Neural cell (in vitro differentiated cells): ENCODE measurements around the gene GALNT10. TPM values are rescaled to one million over a fixed set of nuclear protein-coding genes. Genes with fewer than 3 reads are reported as not detected.

ENCODE experiments used
- H2AFZ ChIP-seq: fragments of 200-600, 300-800 bp; sonication (generic), shearing (Covaris generic); 2 replicates; pipeline ENCODE4 v1.6.0; 2014; ENCODE audit warnings: low read depth, mild to moderate bottlenecking, antibody characterized with exemption, low read length, moderate library complexity
- H3F3A ChIP-seq: fragments of 200-600 bp; shearing (Covaris generic); 2 replicates; pipeline ENCODE4 v1.6.1; 2016; ENCODE audit warnings: mild to moderate bottlenecking, moderate library complexity, mixed read lengths, antibody characterized with exemption, low read length; ENCODE audit not compliant: insufficient read depth, poor library complexity, severe bottlenecking
- H3K27ac ChIP-seq: fragments of 200-600, 300-800 bp; sonication (generic), shearing (Covaris generic); 2 replicates; pipeline ENCODE4 v1.5.1; 2014; ENCODE audit warnings: mild to moderate bottlenecking, low read length, moderate library complexity
- H3K27me3 ChIP-seq: fragments of 300-800, 200-600 bp; sonication (generic), shearing (Covaris generic); 2 replicates; pipeline ENCODE4 v1.6.0; 2014; ENCODE audit warnings: mild to moderate bottlenecking, low read depth, low read length, moderate library complexity; ENCODE audit not compliant: insufficient read depth
- H3K36me3 ChIP-seq: fragments of 300-800, 200-600 bp; sonication (generic), shearing (Covaris generic); 2 replicates; pipeline ENCODE4 v1.5.1; 2014; ENCODE audit warnings: mild to moderate bottlenecking, antibody characterized with exemption, low read length, moderate library complexity; ENCODE audit not compliant: insufficient read depth
- H3K4me2 ChIP-seq: fragments of 300-800, 200-600 bp; sonication (generic), shearing (Covaris generic); 2 replicates; pipeline ENCODE4 v1.6.0; 2014; ENCODE audit warnings: mild to moderate bottlenecking, low read length
- H3K4me3 ChIP-seq: fragments of 300-800, 200-600 bp; sonication (generic), shearing (Covaris generic); 2 replicates; pipeline ENCODE4 v1.5.1; 2014; ENCODE audit warnings: mild to moderate bottlenecking, low read length, moderate library complexity
- H3K79me2 ChIP-seq: fragments of 200-600 bp; shearing (Covaris generic); replicated peaks from 2 replicates; pipeline ENCODE4 v1.6.0; 2014; ENCODE audit warnings: mild to moderate bottlenecking, low read length, moderate library complexity; ENCODE audit not compliant: insufficient read depth
- H3K9ac ChIP-seq: fragments of 300-800, 200-600 bp; sonication (generic), shearing (Covaris generic); 2 replicates; pipeline ENCODE4 v1.6.1; 2016; ENCODE audit warnings: mild to moderate bottlenecking, low read length, mixed read lengths
- H3K9me2 ChIP-seq: fragments of 200-600 bp; shearing (Covaris generic); 2 replicates; pipeline ENCODE4 v1.6.1; 2016; ENCODE audit warnings: mild to moderate bottlenecking, low read length, mixed read lengths; ENCODE audit not compliant: insufficient read depth
- H3K9me3 ChIP-seq: fragments of 200-600, 300-800 bp; sonication (generic), shearing (Covaris generic); 2 replicates; pipeline ENCODE4 v1.6.1; 2016; ENCODE audit warnings: mild to moderate bottlenecking, mixed run types, low read length, moderate library complexity, mixed read lengths
- H4K20me1 ChIP-seq: fragments of 200-600 bp; shearing (Covaris generic); 2 replicates; pipeline ENCODE4 v1.6.1; 2016; ENCODE audit warnings: mild to moderate bottlenecking, mixed run types; ENCODE audit not compliant: insufficient read depth
- CTCF ChIP-seq: fragments of 450-650 bp; IDR thresholded peaks from 2 replicates; pipeline ENCODE4 v1.5.1; 2014; ENCODE audit warnings: antibody characterized with exemption, mild to moderate bottlenecking, moderate library complexity; ENCODE audit not compliant: poor library complexity, severe bottlenecking
- EP300 ChIP-seq: fragments of 450-650 bp; conservative IDR thresholded peaks from 2 replicates; pipeline ENCODE4 v1.6.1; 2014; ENCODE audit warnings: antibody characterized with exemption, mild to moderate bottlenecking, moderate library complexity; ENCODE audit not compliant: poor library complexity, severe bottlenecking
- EZH2 ChIP-seq: fragments of 200-600, 300-800 bp; shearing (Covaris generic), sonication (generic); IDR thresholded peaks from 2 replicates; pipeline ENCODE4 v1.6.1; 2014; ENCODE audit warnings: antibody characterized with exemption, low read length, borderline replicate concordance, mild to moderate bottlenecking; ENCODE audit not compliant: insufficient read depth, poor library complexity, severe bottlenecking
- MXI1 ChIP-seq: fragments of 450-650 bp; conservative IDR thresholded peaks from 2 replicates; pipeline ENCODE4 v1.6.1; 2014; ENCODE audit warnings: antibody characterized with exemption, mild to moderate bottlenecking; ENCODE audit not compliant: poor library complexity, severe bottlenecking
- POLR2AphosphoS5 ChIP-seq: IDR thresholded peaks from 2 replicates; pipeline ENCODE4 v1.6.1; 2012
- RAD21 ChIP-seq: fragments of 450-650 bp; conservative IDR thresholded peaks from 2 replicates; pipeline ENCODE4 v1.6.1; 2014; ENCODE audit warnings: antibody characterized with exemption, mild to moderate bottlenecking, moderate library complexity
- SMC3 ChIP-seq: fragments of 450-650 bp; conservative IDR thresholded peaks from 2 replicates; pipeline ENCODE4 v1.6.1; 2014; ENCODE audit warnings: antibody characterized with exemption, mild to moderate bottlenecking, moderate library complexity; ENCODE audit not compliant: poor library complexity
- TAF1 ChIP-seq: IDR thresholded peaks from 2 replicates; pipeline ENCODE4 v1.6.1; 2012; ENCODE audit warnings: low read depth
- polyA plus RNA-seq: library from polyadenylated mRNA; depleted of rRNA; stranded (reverse); fragments of >200 nt; gene quantifications from 2 replicates; pipeline ENCODE4 v1.2.3, GENCODE V29; 2014
- TF ChIP-seq, protein P1 (sequence below): IDR thresholded peaks from 2 replicates; pipeline ENCODE4 v1.6.1; 2012; ENCODE audit warnings: borderline replicate concordance

Gene GALNT10
- polyA plus RNA-seq, 1 donor from 2014 or later: 3.1 TPM

DNA sequence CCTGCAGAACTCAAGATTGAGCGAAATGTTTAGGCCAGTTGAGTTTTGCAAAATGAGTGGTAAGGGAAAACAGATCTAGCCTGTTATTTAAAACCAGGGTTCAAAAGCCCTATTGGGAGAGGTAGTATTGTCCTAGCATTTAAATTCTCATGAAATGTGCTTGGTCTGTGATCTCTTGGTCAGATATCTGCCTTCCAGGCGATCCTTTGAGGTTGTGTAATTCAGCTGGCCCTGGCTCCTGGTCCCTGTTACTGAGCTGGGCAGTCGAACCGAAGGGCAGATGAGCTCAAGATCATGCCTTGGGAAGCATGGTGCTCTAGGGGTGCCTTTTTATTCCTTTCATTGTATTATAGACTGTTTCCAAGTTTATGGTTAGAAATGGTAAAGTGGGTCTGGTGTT lies 269.6 kb downstream of the GALNT10 start:
- Histone ChIP-seq H3K27me3 (no peaks in the 10 kb centered on the region), H3K79me2 (no peaks in the 10 kb centered on the region), H3F3A (no peaks in the 10 kb centered on the region), H2AFZ (no peak overlapping the region), H3K9me3 (no peaks in the 10 kb centered on the region), H3K4me3 (no peak overlapping the region), H3K27ac (no peak overlapping the region), H3K4me2 (no peak overlapping the region), H3K9me2 (no peaks in the 10 kb centered on the region), H3K9ac (no peak overlapping the region), H3K36me3 (peaks cover 10% of the 10 kb centered on the region), H4K20me1 (no peaks in the 10 kb centered on the region)
- no peak for TF ChIP-seq TAF1
- TF ChIP-seq CTCF: no peak
- no peak for TF ChIP-seq RAD21
- no peak for TF ChIP-seq POLR2AphosphoS5
- no peak for TF ChIP-seq EZH2
- TF ChIP-seq SMC3: no peak
- no peak for TF ChIP-seq EP300
- TF ChIP-seq, protein P1, sequence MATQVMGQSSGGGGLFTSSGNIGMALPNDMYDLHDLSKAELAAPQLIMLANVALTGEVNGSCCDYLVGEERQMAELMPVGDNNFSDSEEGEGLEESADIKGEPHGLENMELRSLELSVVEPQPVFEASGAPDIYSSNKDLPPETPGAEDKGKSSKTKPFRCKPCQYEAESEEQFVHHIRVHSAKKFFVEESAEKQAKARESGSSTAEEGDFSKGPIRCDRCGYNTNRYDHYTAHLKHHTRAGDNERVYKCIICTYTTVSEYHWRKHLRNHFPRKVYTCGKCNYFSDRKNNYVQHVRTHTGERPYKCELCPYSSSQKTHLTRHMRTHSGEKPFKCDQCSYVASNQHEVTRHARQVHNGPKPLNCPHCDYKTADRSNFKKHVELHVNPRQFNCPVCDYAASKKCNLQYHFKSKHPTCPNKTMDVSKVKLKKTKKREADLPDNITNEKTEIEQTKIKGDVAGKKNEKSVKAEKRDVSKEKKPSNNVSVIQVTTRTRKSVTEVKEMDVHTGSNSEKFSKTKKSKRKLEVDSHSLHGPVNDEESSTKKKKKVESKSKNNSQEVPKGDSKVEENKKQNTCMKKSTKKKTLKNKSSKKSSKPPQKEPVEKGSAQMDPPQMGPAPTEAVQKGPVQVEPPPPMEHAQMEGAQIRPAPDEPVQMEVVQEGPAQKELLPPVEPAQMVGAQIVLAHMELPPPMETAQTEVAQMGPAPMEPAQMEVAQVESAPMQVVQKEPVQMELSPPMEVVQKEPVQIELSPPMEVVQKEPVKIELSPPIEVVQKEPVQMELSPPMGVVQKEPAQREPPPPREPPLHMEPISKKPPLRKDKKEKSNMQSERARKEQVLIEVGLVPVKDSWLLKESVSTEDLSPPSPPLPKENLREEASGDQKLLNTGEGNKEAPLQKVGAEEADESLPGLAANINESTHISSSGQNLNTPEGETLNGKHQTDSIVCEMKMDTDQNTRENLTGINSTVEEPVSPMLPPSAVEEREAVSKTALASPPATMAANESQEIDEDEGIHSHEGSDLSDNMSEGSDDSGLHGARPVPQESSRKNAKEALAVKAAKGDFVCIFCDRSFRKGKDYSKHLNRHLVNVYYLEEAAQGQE: no peak
- no peak for TF ChIP-seq MXI1

DNA sequence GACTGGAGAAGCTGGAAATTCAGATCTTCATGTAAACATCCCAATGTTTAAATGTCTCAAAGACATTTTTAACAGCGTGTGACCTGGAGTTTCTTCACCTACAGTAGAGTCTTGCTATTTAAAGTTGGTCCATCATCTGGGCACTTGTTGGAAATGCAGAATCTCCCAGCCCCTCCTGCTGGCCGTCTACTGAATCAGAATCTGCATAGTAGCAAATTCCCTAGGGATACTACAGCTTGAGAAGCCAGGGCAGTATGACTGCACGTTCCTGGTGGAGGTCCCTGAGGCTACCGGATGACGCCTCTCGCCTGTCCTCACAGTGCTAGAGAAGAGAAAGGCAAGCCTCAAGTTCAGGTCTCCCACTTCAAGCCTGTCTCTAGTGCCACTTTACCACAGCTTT lies 271.0 kb downstream of the GALNT10 start:
- Histone ChIP-seq H3K9me3 (no peaks in the 10 kb centered on the region), H3K9ac (no peak overlapping the region), H3F3A (no peaks in the 10 kb centered on the region), H4K20me1 (no peaks in the 10 kb centered on the region), H3K4me2 (no peak overlapping the region), H2AFZ (no peak overlapping the region), H3K27me3 (peaks cover 7% of the 10 kb centered on the region), H3K79me2 (no peaks in the 10 kb centered on the region), H3K9me2 (no peaks in the 10 kb centered on the region), H3K4me3 (no peak overlapping the region), H3K36me3 (peaks cover 4% of the 10 kb centered on the region), H3K27ac (no peak overlapping the region)
- TF ChIP-seq CTCF: no peak
- TF ChIP-seq POLR2AphosphoS5: no peak
- no peak for TF ChIP-seq SMC3
- TF ChIP-seq RAD21: no peak
- TF ChIP-seq EP300: no peak
- no peak for TF ChIP-seq TAF1
- TF ChIP-seq, protein P1: no peak
- no peak for TF ChIP-seq MXI1
- no peak for TF ChIP-seq EZH2
